ENCODE data around the gene CD84. TPM values are rescaled to one million over a fixed set of nuclear protein-coding genes. Genes with fewer than 3 reads are reported as not detected.

The CD84 gene
- total RNA-seq, 1 experiment from 2014 or later, result not detected

DNA sequence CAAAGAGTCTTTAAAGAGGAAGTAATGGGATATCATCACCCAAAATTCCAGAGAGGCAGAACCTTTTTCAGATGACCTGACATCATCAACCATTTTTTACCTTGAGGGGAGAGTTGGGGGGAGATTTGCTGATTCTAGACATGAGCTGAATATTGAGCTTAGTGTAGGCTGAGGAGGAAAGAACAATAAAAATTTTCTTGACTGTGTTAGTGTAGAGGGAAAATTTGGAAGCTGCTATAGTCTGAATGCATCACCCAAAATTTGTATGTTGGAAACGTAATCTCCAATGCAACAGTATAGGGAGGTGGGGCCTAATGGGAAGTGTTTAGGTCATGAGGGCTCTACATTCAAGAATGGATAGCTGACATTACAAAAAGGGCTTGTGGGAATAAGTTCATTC lies 17.8 kb upstream of the CD84 start:
- TF ChIP-seq, protein P1, sequence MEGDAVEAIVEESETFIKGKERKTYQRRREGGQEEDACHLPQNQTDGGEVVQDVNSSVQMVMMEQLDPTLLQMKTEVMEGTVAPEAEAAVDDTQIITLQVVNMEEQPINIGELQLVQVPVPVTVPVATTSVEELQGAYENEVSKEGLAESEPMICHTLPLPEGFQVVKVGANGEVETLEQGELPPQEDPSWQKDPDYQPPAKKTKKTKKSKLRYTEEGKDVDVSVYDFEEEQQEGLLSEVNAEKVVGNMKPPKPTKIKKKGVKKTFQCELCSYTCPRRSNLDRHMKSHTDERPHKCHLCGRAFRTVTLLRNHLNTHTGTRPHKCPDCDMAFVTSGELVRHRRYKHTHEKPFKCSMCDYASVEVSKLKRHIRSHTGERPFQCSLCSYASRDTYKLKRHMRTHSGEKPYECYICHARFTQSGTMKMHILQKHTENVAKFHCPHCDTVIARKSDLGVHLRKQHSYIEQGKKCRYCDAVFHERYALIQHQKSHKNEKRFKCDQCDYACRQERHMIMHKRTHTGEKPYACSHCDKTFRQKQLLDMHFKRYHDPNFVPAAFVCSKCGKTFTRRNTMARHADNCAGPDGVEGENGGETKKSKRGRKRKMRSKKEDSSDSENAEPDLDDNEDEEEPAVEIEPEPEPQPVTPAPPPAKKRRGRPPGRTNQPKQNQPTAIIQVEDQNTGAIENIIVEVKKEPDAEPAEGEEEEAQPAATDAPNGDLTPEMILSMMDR (conservative IDR thresholded peaks at IDR 0.05; ENCODE audit: low read depth, low read length), result no peak
- no peak for TF ChIP-seq EZH2 (IDR thresholded peaks at IDR 0.05; ENCODE audit: borderline replicate concordance, low read depth, low read length, poor library complexity, severe bottlenecking)
- CTCF ChIA-PET, result no interaction called here
- no peaks in the 10 kb centered on the region for H3K36me3 ChIP-seq (ENCODE audit: insufficient read depth, low read length, poor library complexity, severe bottlenecking)
- no peak overlapping the region for H3K4me3 ChIP-seq (ENCODE audit: low read depth, low read length, poor library complexity, severe bottlenecking)
- BruUV-seq (replicated peaks), result no TSS peak
- no peaks in the 10 kb centered on the region for H3K27me3 ChIP-seq (replicated peaks; ENCODE audit: insufficient read depth, low read depth, low read length, poor library complexity)
- H3K4me1 ChIP-seq (ENCODE audit: insufficient read depth, low read length, poor library complexity, severe bottlenecking), result no peaks in the 10 kb centered on the region
- H3K27ac ChIP-seq (ENCODE audit: low read depth, low read length, poor library complexity, severe bottlenecking), result no peak overlapping the region
- POLR2A ChIA-PET (ENCODE audit: low non-redundant PET), result no interaction called here
- intact Hi-C loops (cut with micrococcal nuclease; ENCODE audit: unreplicated experiment), result no loop called here
- no peak for DNase-seq (ENCODE audit: low spot score)
- no peaks in the 10 kb centered on the region for H3K9me3 ChIP-seq (ENCODE audit: low read depth, low read length, poor library complexity, severe bottlenecking)

DNA sequence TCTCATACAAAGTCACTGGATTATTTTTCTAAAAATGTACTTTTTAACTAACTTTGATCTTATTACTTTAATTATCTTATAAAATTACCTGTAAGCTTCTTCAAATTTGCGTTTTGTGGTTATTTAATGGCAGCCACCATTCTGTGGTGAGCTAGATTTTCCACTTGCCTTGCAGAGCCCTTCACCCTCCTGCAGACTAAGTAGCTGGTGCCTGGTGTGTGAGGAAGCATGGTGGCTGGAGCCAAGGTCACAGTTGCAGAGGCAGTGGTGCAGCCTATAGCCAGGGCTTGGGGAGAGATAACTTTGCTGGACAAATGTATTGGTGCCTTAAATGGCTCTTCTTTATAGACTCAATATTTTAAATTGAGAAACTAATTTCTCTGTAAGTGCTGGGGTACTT lies 11.2 kb upstream of the CD84 start:
- Histone ChIP-seq H3K27me3 (replicated peaks; ENCODE audit: insufficient read depth, low read depth, low read length, poor library complexity) (no peaks in the 10 kb centered on the region), H3K4me3 (ENCODE audit: low read depth, low read length, poor library complexity, severe bottlenecking) (no peak overlapping the region), H3K9me3 (ENCODE audit: low read depth, low read length, poor library complexity, severe bottlenecking) (no peaks in the 10 kb centered on the region), H3K27ac (ENCODE audit: low read depth, low read length, poor library complexity, severe bottlenecking) (no peak overlapping the region), H3K36me3 (ENCODE audit: insufficient read depth, low read length, poor library complexity, severe bottlenecking) (no peaks in the 10 kb centered on the region), H3K4me1 (ENCODE audit: insufficient read depth, low read length, poor library complexity, severe bottlenecking) (no peaks in the 10 kb centered on the region)
- intact Hi-C loops (cut with micrococcal nuclease; ENCODE audit: unreplicated experiment), result no loop called here
- no peak for DNase-seq (ENCODE audit: low spot score)
- TF ChIP-seq EZH2 (IDR thresholded peaks at IDR 0.05; ENCODE audit: borderline replicate concordance, low read depth, low read length, poor library complexity, severe bottlenecking), result no peak
- TF ChIP-seq, protein P1 (conservative IDR thresholded peaks at IDR 0.05; ENCODE audit: low read depth, low read length), result no peak
- no TSS peak for BruUV-seq (replicated peaks)
- POLR2A ChIA-PET (ENCODE audit: low non-redundant PET), result no interaction called here
- CTCF ChIA-PET, result no interaction called here

DNA sequence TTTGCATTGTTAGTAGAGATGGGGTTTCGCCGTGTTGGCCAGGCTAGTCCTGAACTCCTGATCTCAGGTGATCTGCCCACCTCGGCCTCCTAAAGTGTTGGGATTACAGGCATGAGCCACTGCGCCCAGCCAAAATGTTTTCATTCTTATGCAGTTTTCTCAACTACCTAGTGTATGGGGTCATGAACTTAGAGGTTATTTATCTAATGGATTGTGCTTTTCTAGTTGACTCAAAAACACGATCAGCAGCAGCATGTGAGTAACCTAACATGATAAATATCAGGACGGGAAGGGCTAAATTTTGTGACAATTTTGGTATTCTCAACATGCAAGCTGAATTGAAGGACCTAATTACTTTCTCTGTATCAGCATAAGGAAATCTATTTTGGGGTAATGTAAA lies 9.2 kb upstream of the CD84 start:
- ChIA-PET CTCF (no interaction called here), POLR2A (ENCODE audit: low non-redundant PET) (no interaction called here)
- Histone ChIP-seq H3K27me3 (replicated peaks; ENCODE audit: insufficient read depth, low read depth, low read length, poor library complexity) (no peaks in the 10 kb centered on the region), H3K36me3 (ENCODE audit: insufficient read depth, low read length, poor library complexity, severe bottlenecking) (no peaks in the 10 kb centered on the region), H3K4me1 (ENCODE audit: insufficient read depth, low read length, poor library complexity, severe bottlenecking) (no peaks in the 10 kb centered on the region), H3K27ac (ENCODE audit: low read depth, low read length, poor library complexity, severe bottlenecking) (no peak overlapping the region), H3K9me3 (ENCODE audit: low read depth, low read length, poor library complexity, severe bottlenecking) (no peaks in the 10 kb centered on the region), H3K4me3 (ENCODE audit: low read depth, low read length, poor library complexity, severe bottlenecking) (no peak overlapping the region)
- intact Hi-C loops (cut with micrococcal nuclease; ENCODE audit: unreplicated experiment), result no loop called here
- BruUV-seq (replicated peaks), result no TSS peak
- TF ChIP-seq, protein P1 (conservative IDR thresholded peaks at IDR 0.05; ENCODE audit: low read depth, low read length), result no peak
- TF ChIP-seq EZH2 (IDR thresholded peaks at IDR 0.05; ENCODE audit: borderline replicate concordance, low read depth, low read length, poor library complexity, severe bottlenecking), result no peak
- DNase-seq (ENCODE audit: low spot score), result no peak
